Measurements from ENCODE around the gene AKAP13.
A peak's percentile ranks its signal among the peaks of the same experiment; 100 is the strongest.

The AKAP13 gene

GRCh38 chr15:85412956-85413854, 32.8 kb downstream of the AKAP13 start (continued):
- TF ChIP-seq ZIC2 (tag by site-specific recombination; IDR thresholded peaks at IDR 0.05) (peak; percentile 47), ZXDB (tag by site-specific recombination; IDR thresholded peaks at IDR 0.05) (peak; percentile 55), ZNF133 (tag by site-specific recombination; IDR thresholded peaks at IDR 0.05) (no peak), WT1 (tag by site-specific recombination; IDR thresholded peaks at IDR 0.05) (no peak), ZNF398 (tag by site-specific recombination; IDR thresholded peaks at IDR 0.05) (no peak), ZNF510 (tag by site-specific recombination; IDR thresholded peaks at IDR 0.05; ENCODE audit: insufficient replicate concordance) (no peak), BCL11B (tag by site-specific recombination; IDR thresholded peaks at IDR 0.05; ENCODE audit: low read depth) (no peak), ZBTB20 (tag by site-specific recombination; IDR thresholded peaks at IDR 0.05) (peak; percentile 71), HOXA7 (CRISPR knock-in tag; IDR thresholded peaks at IDR 0.05; ENCODE audit: borderline replicate concordance) (no peak), SALL2 (tag by site-specific recombination; IDR thresholded peaks at IDR 0.05; ENCODE audit: borderline replicate concordance) (no peak), ZNF621 (tag by site-specific recombination; IDR thresholded peaks at IDR 0.05) (no peak), ZNF433 (tag by site-specific recombination; IDR thresholded peaks at IDR 0.05; ENCODE audit: low read depth) (no peak), ZNF366 (tag by site-specific recombination; conservative IDR thresholded peaks at IDR 0.05) (peak; percentile 83), EGR2 (tag by site-specific recombination; IDR thresholded peaks at IDR 0.05; ENCODE audit: low read depth) (no peak), FEZF1 (tag by site-specific recombination; IDR thresholded peaks at IDR 0.05) (no peak), PRDM10 (tag by site-specific recombination; IDR thresholded peaks at IDR 0.05) (0 out of 2 replicates have a peak, but pooled peaks have one; percentile 38), MZF1 (tag by site-specific recombination; IDR thresholded peaks at IDR 0.05; ENCODE audit: borderline replicate concordance) (no peak)

- TF ChIP-seq ZFHX2 (tag by site-specific recombination; conservative IDR thresholded peaks at IDR 0.05) (no peak), ZNF133 (tag by site-specific recombination; IDR thresholded peaks at IDR 0.05) (peak; percentile 58; the same call in 1 of the 2 replicates)
- no peaks in the 10 kb centered on the region for H3K36me3 ChIP-seq (ENCODE audit: control insufficient read depth in 2 of 2, insufficient read depth in 1 of 2, low read length in 2 of 2)
- no peak overlapping the region for H3K4me3 ChIP-seq (ENCODE audit: low read depth, low read length)
- ChIA-PET CTCF (interaction anchor here (0.6 to 11.2 kb wide), 20 partner anchors 9 to 379 kb away, joined by 3 to 117 read pairs (median 6); no protein-coding TSS in a partner anchor), POLR2A (interaction anchor here (1.3 to 3.7 kb wide), 3 partner anchors 10 to 117 kb away, joined by 3 to 25 read pairs (median 4); partner anchors contain the start of gene AKAP13)
- peaks cover 30% of the 10 kb centered on the region for H3K4me1 ChIP-seq (ENCODE audit: control insufficient read depth, insufficient read depth, low read length)
- no peaks in the 10 kb centered on the region for H3K9me3 ChIP-seq (ENCODE audit: control insufficient read depth, insufficient read depth, low read depth, low read length)
- H3K27ac ChIP-seq (ENCODE audit: extremely low read depth, low read depth, low read length): no peak overlapping the region
These were observed 33.6 kb downstream of the AKAP13 start for GRCh38 chr15:85414037-85414436.

Data from HEK293 (cell line).